ENCODE results near the gene OMG.
"Not testable (repeated sequence)": the region's sequence is repeated elsewhere in the genome, so short reads cannot be mapped to it uniquely, and the experiment has no call there.

GRCh38 chr17:31312223-31312622 is 15.2 kb upstream of the OMG start:
- TF ChIP-seq CTCF (IDR thresholded peaks at IDR 0.05; ENCODE audit: borderline replicate concordance, extremely low read depth, low read length, poor library complexity, severe bottlenecking); EZH2 (IDR thresholded peaks at IDR 0.05; ENCODE audit: borderline replicate concordance, low read depth, low read length, severe bottlenecking): not testable (repeated sequence)

All from DND-41 (cell line).